Neural progenitor cell (in vitro differentiated cells): ENCODE data around the gene GSAP.

Experiments used
- CTCF ChIP-seq: fragments of 200-600 bp; sonication (generic); IDR thresholded peaks from 2 replicates; pipeline ENCODE4 v1.5.1; 2017; ENCODE audit warnings: antibody characterized with exemption, mild to moderate bottlenecking
- EZH2 ChIP-seq: fragments of 200-600 bp; sonication (generic); IDR thresholded peaks from 2 replicates; pipeline ENCODE4 v1.6.1; 2017; ENCODE audit warnings: antibody characterized with exemption, mild to moderate bottlenecking, moderate library complexity

DNA sequence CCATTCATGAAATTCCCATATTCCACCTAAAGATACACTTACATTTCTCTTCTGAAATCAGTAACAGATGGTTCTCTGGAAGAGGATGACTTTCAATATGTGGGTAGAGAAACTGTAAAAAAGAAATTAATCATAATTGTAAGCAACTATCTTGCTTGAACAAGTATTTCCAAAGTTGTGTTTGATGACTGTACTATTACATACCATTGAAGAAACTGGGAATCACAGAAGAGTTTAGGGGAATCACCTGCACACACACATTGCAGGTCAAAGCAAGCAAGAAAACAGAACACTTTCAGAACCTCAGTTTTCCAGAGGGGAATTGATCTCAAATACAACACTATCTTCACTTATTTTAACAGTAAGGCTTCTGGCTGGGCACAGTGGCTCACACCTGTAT lies 33.6 kb downstream of the GSAP start:
- TF ChIP-seq CTCF (no peak), EZH2 (no peak)
